Activated T-cell treated with anti-CD3 and anti-CD28 coated beads, Interleukin-2, amount 50 U/mL, for 1 hour (primary cell): Measurements from ENCODE around the gene LHFPL2.

ENCODE experiments used
- DNase-seq: peaks from one replicate; pipeline ENCODE4 v3.0.0-alpha.2; 2020

The LHFPL2 gene

DNA sequence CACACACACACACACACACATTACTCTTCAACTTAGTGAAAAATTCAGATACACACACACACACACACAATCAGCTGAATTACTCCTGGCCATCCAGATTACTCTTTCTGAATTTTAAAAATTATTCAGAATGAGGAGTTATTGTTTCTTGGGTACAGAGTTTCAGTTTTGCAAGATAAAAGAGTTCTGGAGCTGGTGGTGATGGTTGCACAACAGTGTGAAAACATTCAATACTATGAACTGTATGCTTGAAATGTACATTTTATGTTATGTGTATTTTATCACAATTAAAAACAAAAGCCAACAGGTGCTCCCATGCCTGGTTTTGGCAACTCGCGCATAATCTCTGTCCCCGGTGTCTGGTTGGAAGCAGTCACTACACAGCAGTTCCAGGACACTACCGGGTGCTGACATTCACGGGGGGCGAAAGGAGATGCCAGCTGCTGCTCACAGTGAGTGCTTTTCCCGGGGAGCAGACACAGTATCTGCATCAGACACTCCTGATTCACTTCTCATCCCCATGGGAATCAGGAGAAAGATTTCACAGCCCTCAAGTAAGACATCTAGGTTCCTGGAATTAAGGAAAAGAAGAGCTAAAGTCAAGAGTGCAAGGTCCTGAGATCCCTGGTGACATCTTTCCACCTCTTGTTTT, 55.7 kb downstream of the LHFPL2 start:
- DNase-seq, result no peak

DNA sequence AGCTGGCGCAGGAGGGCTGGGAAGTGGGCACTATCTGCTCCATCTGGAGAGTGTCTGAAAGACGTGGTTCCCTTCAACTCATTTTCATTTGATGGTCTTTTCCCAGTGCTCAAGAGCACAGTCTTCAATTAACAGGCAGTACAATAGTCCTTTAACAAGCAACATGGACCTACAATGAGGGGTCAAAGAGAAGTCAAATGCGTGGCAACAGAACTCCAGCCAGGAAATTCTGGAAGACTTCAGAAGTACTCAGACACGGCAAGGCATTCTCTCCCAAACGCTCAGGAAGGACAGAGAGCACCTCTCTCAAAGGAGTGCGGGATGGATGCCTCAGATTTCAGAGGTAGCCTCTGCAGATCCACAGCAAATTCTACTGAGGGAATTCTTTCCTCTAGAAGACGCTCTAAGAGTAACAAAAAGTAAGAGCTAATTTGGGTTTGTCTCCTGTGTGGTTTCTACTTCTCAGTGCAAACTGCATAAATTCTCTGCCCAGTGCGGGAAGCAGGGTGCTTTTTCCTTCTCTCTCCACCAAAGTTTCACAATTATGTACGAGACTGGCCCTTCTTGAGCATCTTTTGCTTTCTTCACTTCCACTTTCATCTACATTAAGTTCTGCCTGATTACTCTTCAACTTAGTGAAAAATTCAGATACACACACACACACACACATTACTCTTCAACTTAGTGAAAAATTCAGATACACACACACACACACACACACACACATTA, 56.4 kb downstream of the LHFPL2 start:
- no peak for DNase-seq

DNA sequence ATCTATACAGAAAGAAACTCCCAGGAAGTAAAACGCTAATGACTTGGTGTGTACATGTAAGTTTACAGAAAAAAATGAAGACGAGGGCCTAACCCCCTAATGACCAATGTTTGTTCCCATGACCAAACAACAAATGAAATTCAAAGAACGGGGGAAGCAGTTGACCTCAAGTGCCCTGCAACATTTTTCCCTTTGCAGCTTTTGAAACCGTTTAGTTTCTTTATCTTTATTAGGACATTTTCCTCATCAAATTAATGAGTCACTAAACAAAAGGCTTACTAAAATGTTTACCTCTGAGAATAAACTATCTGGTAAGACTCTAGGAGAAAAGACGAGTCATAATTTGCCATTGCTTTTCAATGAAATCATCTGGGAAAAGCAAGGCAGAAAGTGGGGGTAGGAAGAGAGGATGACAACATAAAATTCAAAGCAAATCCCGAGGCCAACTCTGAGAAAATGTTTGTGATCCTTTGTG, 57.4 kb downstream of the LHFPL2 start:
- DNase-seq, result no peak

DNA sequence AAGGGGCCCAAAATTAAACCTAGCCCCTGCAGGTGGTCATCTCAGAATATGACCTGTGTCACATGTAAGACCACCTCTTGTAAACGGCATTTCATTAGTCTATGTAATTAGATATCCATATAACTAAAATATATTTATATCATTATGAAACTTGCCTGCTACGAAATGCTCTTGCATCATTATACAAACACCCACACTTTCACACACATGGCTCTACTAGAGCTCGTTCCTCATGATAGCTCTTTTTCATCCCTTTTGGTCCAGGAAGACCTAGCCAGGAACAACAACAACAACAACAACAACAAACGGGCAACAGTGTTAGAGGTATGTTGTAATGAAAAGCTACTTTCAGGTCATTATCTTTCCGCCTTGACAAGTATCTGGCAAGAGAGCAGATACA, 58.6 kb downstream of the LHFPL2 start:
- no peak for DNase-seq

DNA sequence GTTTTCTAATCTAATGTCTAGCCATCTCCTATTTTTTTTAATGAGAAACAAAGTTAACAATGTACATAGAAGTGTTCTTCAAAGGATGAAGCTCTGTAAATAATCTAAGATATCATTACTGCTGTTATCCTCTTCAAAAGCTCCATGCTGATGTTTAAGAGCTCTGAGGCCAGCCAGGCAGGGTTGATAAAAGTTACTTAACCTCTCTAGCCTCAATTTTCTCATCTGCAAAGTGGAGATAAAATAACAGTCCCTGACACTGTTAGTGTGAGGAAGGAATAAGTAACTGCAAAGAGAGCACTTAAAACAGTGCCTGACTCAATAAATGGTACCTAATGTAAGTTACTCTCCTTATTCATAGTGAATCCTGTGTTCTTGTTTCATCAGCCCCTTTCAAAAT, 60.1 kb downstream of the LHFPL2 start:
- no peak for DNase-seq

DNA sequence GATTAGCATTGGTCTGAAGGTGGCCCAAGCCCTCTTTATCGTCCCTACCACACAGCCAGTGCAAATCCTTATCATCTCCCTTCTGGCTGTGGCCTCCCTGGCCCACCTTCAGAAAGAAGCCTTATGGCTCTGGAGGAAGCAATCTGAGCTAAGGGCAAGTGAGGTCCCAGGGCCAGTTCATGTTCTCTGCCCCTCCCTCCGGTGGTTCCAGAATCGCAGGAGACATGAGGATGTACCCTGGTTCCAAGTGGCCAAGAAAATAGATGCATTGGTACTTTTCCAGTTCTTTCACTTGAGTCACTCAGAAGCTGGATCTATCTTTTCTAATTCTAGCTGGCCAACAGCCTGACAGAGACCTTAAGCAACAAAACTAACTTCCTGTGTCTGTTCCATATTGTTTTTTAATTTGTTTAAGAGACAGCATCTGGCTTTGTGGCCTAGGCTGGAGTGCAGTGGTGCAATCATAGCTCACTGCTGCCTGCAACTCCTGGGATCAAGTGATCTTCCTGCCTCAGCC, 60.7 kb downstream of the LHFPL2 start:
- DNase-seq, result no peak

DNA sequence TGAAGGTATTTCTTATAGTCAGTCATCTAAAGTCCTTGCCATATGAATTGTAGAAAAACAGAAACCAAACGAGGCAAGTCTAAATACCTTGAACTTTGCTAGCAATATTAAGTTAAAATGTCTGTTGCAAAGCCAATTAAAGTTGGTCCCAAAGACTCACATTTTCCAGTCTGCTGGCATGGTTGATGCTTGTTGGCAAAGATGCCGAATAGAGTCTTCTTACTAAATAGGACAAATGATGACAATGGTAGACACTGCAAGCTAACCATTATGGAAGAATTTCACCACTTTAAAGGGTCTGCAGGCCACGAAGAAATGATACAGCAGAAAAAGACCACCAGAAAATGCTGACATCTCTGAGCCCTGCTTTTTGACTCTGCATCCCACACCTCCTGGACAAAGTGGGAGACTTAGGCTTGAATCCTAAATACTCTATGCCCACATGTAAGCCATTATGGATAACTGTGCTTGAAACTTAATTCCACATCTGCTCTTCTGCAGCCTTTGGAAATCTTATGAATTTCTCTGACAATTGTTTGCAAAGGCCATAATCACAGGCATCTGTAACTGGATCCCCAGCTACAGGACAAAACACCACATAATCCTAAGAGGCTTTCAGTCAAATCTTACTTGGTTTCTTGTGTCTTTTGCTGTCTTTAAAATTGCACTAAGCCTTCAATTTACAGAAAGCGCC, 61.3 kb downstream of the LHFPL2 start:
- DNase-seq, result no peak

DNA sequence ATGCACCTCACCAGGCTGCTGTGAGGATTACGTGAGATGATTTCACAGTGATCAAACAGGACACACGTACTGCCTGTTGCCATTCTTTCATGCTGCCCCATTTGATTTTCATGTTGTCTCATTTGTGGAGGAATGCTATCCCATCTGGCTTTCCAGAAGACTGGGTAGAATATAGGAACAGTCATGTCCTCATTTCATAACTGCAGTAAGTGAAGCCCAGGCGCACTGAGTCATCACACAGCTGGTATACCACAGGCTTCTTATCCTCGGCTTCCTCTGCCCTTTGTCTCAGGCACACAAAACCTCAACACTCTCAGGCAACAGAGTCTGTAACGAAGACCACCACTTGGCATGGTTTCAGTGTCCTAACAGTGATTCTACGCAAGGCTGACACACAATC, 62.3 kb downstream of the LHFPL2 start:
- no peak for DNase-seq

DNA sequence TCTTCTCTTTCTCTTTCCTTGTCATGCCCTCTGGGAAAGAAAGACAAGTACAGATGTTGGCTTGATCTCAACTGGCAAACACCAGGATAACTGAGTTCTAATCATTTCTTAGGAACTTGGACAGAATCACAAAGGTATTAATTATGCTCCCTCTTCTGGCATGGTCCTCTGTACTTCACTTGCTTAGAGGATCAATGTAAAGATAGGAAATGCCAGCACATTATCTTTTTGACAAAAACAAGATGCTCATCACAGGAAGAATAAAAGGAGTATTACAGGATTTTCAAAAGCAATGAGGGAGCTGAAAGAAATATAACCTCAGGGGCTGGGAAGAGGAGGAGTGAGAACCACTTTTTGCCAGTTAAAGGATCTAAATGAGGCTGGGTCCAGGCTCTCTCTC, 70.6 kb downstream of the LHFPL2 start:
- DNase-seq, result no peak

DNA sequence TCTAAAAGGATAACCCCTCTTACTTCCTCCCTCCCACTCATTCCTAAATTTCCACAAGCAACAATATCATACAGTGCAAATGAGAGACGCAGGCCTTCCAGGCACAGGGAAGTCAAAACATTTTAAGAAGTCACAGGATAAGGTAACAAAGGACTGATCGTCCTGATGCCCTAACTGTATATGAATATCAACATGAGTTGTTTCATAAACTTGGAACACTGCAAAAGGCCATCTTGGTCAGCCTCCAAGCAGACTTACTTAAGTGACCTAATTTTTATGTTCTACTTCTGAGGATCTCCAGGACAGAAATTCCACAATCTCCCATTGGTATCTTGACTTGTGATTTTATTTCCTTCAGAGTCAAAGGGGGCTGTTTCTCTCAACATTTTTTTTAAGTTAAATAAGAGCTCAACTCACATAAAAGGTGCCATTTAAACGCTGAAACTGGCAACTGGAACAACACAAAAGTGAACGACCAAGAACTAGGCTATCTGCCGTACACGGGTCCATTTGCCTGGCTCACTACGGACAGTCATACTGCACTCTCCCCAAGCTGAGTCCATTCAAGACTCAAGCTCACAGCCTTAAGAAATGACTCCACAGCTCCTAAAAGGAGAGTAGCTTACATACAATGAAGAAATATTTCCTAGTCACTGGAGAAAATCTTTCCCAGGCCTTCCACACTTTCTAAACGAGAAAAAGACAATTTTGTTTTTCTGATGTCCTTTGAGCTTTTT, 71.3 kb downstream of the LHFPL2 start:
- no peak for DNase-seq

DNA sequence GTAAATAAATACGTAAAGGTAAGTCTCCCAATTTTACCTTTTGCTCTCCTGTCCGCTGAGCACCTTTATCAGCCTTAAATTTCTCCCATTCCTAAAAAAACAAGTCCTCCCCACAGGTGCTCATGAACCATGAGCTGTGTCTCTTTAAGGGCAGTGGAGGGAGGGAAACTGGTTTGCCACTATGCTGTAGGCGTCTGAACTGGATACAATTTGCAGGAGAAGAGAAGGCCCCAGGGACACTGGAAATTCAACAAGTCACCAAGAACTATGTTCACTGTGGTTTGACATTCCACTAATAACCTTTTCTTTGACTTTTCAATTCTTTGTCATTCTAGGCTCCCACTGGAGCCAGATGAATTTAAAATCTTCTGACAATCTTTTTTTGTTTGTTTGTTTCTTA, 72.2 kb downstream of the LHFPL2 start:
- DNase-seq, result no peak

DNA sequence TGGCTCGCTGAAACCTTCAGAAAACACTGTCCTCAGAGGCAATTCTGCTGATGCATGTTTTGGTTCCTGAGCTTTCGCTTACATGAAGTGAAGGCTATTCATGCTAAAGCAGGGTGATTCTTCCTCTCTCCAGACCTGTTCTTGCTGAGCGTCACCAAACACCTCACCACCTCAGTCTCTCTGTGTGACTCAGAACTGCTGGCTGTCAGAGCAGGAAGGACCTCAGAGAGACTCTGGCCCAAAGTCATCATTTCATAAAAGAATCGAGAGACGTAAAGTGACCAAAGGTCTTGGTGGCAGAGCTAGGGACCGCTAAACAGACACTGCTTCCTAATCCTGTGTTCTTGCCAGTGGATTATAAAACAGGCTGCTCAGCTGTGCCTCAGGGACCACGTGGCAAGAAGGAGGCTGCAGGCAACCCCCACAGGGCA, 73.8 kb downstream of the LHFPL2 start:
- no peak for DNase-seq

DNA sequence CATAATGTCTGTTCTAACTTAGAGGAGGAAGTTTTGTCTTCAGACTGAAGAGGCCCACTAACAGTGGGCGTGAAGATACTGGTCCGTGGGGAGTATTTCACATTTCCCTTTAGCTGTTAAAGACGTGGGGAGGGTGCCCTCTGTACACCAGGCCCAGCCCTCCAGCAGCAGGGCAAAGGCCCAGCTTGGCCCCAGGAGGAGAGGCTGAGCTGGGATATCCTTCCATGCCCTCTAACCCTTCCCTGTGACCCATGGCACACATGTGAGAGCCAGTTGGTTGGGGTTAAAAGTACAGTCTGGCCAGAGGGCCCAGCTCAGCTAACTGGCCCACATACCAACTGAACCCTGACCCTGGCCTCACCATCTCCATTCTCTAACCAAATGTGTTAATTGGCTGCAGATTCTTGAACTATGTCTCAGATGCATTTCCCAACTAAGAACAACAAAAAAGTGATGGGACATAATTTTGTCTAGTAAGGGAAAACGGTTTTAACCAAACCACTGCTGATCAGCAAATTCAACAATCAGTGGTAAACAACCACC, 74.4 kb downstream of the LHFPL2 start:
- DNase-seq, result no peak

DNA sequence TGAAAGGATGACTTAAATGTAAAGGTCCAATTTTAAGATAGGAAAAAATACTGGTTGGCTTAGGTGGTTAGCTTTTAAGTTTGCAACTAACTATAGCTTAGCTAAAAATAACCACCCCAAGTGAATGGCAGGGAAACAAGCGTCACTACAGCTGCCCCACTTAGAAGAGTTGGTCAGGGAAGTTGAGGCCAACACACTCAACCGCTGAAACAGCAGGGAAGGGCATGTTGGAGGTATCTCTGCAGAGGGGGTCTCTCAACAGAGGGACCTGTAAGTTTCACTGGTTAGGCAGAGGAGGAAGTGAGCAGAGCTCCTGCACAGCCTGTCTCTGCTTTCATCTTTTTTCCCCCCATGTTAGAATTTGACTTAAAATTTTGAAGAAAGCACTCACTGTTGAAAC, 75.3 kb downstream of the LHFPL2 start:
- no peak for DNase-seq

DNA sequence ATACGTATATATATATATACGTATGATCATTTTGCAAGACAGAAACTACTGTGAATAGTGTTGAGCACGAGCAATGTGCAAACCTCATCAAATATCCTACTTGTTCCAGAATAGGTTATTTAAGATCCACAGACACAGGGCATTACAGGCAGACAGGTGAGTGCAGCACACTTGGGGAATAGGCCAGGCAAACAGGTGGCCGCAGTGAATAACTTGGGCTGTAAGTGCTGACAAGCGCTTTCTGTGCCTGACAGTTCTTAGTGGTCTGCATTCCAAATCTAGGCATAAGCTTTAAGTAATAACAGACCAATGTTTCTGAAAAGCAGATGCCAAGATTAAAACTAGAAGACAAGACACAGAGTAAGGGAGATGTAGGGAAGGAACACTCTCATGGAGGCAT, 77.9 kb downstream of the LHFPL2 start:
- DNase-seq, result no peak

DNA sequence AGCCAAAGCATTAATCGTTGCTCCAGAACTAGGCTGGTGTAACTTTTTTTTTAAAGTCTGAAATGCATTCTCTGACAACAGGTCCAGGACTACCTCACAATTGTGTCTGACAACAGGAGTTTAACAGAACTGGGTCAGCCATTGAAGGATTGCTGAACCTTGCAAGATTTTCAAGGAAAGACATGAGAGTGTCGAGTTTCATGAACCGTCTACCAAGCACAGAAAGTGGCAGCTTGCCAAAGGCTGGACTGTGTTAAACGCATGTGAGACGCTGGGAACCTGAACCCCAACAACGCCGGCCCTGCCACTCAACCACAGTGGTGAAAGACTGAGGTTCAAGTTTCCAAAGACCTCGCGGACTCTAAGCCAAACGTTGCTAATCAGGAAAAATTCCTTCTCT, 79.1 kb downstream of the LHFPL2 start:
- DNase-seq, result no peak

DNA sequence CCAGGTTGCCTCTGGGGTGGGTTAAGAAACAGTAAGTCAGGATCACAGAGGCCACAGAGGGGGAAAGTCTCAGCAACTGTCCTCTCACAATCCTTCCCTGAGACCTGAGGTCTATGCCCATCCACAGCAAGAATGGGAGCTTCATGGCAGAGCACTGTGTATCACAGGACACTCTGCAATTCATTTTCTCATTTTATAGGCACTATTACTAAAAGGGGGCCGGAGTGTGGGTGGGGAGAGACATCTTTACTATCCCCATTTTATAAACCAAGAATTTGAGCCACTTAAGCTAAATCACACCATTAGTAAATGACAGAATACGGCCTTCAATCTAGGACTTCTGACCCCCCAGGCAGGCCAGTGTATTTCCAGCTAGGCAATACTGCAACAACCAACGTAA, 79.9 kb downstream of the LHFPL2 start:
- DNase-seq, result no peak

DNA sequence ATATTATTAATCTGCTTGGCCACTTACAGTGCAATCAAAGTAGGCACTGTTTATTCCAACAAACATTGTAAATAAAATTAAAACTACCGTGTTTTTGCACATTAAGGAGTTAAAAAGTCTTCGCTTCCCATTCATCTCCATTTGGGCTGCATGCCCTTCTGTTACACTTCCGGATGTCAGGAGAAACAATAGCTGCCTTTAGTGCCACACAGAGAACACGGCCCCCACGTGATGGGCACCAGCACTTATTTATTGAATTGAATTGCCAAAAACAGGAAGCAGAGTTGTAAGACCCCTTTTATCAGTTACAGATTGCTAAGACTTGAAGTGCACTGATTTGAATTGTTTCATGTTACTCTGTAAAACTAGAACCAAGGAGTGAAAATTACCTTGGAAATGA, 80.4 kb downstream of the LHFPL2 start:
- no peak for DNase-seq

DNA sequence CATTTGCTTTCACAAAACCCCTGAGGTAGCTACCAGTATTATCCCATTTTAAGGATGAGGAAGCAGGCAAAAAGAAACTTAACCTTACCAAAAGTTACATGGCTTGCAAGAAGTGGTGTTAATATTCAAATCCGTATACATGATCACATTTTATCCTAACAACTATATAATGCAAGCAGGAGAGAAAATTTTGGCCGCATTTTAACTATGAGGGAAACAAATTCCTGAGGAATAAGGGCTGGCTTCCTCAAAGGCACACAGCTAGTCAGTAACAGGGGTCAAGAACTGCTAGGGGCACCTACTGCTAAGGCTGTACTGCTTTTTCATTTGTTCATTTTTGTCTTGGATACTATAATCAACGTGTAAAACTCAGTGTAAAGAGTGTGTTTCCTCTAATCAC, 81.0 kb downstream of the LHFPL2 start:
- no peak for DNase-seq

DNA sequence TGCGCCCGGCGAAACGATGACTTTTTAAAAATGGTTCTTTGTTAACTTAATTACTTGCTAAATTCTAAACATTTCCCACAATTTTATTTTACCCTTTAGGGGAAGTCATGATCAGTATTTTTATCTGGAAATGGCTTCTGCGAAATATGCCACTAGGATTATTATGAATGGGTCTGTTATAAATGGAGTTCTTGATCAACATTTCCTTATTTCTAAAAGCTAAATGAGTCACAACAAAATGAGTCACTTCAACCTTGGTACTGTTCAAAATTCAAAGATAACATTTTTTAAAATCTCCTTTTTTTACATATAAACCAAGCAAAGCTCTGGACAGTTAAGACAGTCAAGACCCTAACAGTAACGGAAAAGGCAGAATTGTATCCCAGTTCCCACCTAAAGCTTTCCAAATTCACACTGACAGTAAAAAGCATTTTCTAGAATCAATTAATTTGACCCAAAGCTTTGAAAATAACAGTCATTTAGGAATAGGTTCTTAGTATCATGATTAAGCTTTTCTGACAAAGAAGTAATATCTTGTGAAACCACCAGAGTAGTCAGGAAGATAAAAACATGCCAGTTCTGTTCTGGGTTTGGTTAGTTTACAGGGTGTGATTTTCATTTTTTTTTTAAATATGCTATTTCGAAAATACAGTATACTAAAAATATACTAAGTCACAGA, 81.7 kb downstream of the LHFPL2 start:
- DNase-seq, result no peak

DNA sequence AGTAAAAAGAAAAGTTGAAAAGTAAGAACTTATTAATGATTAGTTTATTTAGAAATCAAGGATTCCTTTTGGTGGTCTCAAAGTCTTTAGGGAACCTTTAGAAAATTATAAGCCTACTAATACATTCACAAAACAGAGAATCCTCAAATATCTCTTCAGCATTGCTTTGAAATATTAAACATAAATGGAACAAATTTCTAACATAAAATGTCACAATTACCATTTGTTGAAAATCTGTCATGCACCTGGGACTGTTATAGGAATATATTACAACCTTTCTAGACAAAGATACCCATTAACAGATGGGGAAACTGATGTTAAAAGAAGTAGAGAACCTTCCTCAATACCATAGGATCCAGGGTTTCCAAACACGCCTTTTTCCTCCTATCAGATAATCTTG, 83.2 kb downstream of the LHFPL2 start:
- no peak for DNase-seq

DNA sequence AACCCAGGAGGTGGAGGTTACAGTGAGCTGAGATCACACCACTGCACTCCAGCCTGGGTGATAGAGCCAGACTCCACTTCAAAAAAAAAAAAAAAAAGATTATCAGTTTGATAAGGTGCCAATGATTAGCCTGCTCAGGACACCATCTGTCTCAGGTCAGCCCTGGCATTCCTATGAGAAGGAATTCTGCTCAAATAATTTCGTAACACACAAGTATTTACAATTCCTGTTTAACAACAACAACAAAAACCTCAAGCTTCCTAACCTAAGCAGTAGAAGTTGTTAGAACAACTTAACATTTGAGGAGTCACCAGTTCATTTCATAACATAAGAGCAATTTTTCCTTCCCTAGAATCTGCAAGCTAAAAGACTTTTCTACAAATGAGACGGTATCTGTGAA, 85.0 kb downstream of the LHFPL2 start:
- no peak for DNase-seq
